ENCODE results near the gene UNKL.

UNKL gene

DNA sequence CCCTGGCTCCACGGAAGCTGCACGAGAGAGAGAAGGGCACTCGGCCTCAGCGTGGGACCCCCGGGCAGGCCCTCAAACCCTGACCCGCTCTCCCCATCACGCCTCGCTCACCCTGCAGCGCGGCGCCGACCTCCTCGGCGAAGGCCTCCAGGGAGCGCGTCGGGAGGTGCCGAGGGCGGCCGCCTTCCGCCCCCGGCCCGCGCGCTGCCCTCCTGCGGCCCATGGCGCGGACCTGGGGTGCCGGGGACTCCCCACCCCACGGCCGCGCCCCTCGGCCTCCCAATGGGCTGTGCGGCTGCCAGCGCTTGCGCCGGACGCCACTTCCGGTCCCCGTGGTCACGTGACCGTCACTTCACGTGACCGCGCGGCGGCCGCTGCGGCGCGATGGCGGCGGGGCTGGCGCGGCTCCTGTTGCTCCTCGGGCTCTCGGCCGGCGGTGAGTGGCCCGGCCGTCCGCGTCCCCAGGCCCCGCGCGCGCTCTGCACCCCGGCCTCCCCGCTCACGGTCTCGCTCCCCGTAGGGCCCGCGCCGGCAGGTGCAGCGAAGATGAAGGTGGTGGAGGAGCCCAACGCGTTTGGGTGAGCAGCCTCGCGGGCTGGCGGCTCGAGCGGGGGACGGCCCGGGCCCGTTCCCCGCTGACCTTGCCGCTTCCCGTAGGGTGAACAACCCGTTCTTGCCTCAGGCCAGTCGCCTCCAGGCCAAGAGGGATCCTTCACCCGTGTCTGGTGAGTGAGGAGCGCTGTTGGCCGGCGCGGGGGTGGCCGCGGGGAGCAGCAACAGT is 62.7 kb downstream of the UNKL start, which contains the start of the genes GNPTG and TSR3:
TSS of gene GNPTG (plus strand) at position 350 of the 781 bp plus-strand sequence. CDS start at position 385, 35 bp downstream.
TSS of gene TSR3 (minus strand) at position 297 of the 781 bp plus-strand sequence. CDS start at position 223, 74 bp downstream.
- DNase-seq (ENCODE audit: low read depth in 2 of 2): peak; percentile 78 to 81

DNA sequence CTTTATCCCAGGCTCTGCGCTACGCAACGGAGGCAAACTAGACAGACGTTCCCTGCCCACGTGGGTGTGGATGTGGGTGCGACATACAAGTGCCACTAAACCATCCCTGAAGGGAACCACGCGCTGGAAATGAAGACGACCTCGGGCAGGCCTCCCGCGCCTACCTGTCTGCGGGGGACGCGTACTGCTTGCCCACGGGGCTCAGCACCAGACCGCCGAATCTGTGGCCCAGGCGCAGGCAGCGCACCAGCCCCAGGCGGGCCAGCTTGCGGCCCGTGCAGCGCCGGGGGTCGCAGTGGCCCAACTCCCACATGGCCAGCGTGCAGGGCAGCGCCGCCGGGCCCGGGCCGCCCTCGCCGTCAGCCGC is 63.3 kb downstream of the UNKL start:
- DNase-seq (ENCODE audit: low read depth in 2 of 2): no peak

- no peak for DNase-seq (ENCODE audit: low read depth in 2 of 2)
Measured at GRCh38 chr16:1350691-1351090, 63.8 kb downstream of the UNKL start.

- DNase-seq (ENCODE audit: low read depth in 2 of 2): no peak
Measured at GRCh38 chr16:1349951-1350350, 64.6 kb downstream of the UNKL start.

DNA sequence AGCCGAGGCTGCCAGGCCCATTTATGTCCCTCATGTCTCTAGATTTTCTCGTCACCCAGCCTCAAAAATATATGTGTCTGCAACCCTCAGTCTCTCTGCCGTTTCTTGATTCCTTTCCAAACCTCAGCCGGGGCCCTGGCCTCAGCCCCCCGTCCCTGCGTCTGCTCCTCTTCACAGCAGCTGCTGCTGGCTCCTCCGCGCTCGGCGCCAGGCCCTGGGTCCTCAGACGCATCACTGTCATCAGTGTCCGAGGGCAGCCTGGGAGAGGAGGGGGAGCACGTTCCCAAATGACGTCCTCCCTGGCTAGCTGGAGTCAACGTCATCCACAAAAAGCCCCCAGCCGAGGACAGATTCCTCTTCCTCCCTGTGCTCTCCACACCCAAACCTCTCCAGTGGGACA is 65.2 kb downstream of the UNKL start:
- no peak for DNase-seq (ENCODE audit: low read depth in 2 of 2)

DNA sequence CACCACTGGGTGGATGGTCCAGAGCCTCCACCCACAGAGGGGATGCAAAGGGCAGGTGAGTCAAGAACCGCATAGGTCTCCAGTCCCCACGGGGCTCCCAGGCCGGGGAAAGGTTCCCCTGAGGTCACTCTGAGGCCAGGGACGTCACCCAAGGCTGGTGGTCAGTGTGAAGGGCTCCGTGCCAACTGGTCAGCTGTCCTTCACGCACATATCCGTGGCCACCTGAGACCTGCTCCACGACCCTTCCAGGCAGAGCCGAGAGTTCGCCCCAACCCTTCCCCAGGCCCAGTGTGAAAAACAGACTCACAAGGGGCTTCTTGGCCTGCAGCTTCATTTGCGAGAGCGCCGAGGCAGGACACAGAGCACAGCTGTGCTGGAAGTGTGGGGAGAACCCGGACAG is 65.6 kb downstream of the UNKL start:
- DNase-seq (ENCODE audit: low read depth in 2 of 2): no peak

DNA sequence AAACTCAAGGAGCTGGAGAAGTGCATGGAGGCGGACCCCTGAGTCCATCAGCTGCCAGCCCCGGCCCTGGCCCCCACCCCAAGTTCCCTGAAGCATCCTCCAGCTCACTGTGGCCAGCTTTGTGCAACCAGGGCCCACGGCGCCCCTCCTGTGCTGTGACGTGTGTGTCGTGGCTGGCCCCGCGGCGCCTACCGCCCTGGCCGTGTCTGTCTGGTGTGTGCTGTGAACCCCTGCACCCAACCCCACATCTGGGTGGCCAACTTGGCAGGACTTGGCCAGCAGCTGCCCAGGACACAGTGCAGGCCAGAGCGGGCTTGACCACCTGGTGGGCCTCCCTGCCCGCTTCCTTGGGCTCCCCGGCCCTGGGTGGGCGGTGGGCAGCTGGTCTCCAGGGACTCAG is 66.1 kb downstream of the UNKL start:
- no peak for DNase-seq (ENCODE audit: low read depth in 2 of 2)

- DNase-seq (ENCODE audit: low read depth in 2 of 2): no peak
Measured at GRCh38 chr16:1347962-1348361, 66.5 kb downstream of the UNKL start.

DNA sequence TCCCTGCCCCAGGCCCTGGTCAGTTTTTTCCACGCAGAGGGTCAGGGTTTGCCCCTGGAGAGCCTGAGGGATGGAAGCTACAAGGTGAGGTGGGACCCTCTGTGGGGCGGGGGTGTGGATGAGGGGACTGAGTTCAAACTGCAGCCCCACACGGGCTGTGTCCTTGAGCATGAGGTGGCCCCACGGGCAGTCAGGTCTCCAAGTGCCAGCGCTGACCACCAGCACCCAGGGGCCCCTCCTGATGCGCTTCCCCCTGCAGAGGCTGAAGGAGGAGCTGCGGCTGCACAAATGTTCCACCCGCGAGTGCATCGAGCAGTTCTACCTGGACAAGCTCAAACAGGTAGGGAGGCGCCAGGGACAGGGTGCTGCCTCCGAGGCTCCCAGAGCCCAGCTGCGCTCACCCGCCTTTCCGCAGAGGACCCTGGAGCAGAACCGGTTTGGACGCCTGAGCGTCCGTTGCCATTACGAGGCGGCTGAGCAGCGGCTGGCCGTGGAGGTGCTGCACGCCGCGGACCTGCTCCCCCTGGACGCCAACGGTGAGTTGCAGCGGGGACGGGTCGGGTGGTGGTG is 67.1 kb downstream of the UNKL start:
- DNase-seq (ENCODE audit: low read depth in 2 of 2): no peak

GRCh38 chr16:1346422-1347285 is 67.8 kb downstream of the UNKL start:
- DNase-seq (ENCODE audit: low read depth in 2 of 2): no peak

GRCh38 chr16:1345651-1346421 is 68.7 kb downstream of the UNKL start:
- DNase-seq (ENCODE audit: low read depth in 2 of 2): no peak

GRCh38 chr16:1345087-1345486 is 69.4 kb downstream of the UNKL start:
- no peak for DNase-seq (ENCODE audit: low read depth in 2 of 2)

DNA sequence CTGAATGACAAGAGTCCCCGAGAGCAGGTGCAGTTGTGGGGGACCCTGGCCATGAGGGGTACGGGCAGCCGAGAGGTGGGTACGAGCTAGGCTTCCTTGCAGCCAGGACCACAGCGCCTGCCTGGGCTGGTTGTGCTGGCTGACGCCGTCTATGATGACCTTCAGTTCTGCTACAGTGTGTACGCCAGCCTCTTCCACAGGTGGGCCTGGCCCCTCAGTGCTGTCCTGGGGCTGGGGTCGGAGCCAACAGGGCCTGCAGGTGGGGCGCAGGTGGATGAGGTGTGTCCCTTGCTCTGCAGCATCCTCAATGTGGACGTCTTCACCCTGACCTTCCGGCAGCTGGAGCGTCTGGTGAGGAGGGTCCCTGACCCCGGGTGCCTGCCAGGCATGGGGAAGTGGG is 70.0 kb downstream of the UNKL start:
- DNase-seq (ENCODE audit: low read depth in 2 of 2): no peak

- no peak for DNase-seq (ENCODE audit: low read depth in 2 of 2)
Measured at GRCh38 chr16:1343428-1344242, 70.9 kb downstream of the UNKL start.

GRCh38 chr16:1342526-1343427 is 71.7 kb downstream of the UNKL start:
- DNase-seq (ENCODE audit: low read depth in 2 of 2): peak; percentile 84 to 92

GRCh38 chr16:1341495-1342420 is 72.7 kb downstream of the UNKL start:
- no peak for DNase-seq (ENCODE audit: low read depth in 2 of 2)

DNA sequence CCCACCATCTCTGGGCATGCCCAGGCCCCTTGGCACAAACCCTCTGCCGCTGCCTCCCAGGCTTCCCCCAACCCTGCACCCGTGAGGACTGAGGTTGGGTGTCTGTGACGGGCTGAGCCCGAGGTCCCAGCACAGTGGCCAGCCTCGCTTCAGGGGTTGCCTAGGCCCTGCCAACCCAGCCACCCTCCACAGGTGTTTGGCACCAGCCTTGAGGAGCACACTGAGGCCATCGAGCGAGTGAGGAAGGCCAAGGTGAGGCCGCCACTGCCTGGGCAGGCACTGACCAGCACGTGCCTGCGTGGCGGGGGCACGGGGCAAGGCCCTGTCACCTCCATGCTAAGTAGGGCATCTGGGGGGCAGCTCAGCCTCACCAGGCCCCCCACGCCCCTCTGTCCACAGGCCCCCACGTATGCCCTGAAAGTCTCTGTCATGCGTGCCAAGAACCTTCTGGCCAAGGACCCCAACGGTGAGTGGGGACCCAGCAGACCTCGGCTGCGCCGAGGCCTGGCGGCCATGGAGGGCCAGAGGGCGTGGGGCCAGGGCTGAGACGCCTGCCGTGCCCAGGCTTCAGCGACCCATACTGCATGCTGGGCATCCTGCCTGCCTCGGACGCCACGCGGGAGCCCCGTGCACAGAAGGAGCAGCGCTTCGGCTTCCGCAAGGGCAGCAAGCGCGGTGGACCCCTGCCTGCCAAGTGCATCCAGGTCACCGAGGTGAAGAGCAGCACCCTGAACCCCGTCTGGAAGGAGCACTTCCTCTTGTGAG is 73.6 kb downstream of the UNKL start:
- no peak for DNase-seq (ENCODE audit: low read depth in 2 of 2)
